SH-SY5Y (cell line): ENCODE data around the gene CRIM1.

Experiments used
- GATA2 ChIP-seq: IDR thresholded peaks from 2 replicates; pipeline ENCODE4 v1.6.1; 2011; ENCODE audit warnings: mild to moderate bottlenecking, low read depth, low read length
- GATA3 ChIP-seq: IDR thresholded peaks from 2 replicates; pipeline ENCODE4 v1.6.1; 2011; ENCODE audit warnings: low read depth, mild to moderate bottlenecking, low read length, moderate library complexity

DNA sequence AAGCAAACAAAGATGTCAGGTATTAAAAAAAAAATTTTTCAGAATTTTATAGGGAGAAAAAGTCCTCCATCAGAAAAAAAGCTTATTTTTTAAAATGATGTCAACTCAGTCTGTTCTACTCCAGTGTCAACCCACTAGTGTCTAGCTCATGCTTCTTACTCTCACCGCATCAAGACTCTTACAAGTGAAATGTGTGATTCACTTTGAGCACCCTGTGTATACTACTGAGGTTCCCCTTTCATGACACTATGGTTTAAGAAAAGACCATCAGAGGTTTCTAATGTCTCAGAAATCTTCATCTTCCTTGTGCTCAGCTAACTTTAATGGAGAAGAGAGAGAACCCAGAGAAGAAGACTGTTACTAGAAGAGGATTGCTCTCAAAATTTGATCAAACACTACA lies 199.0 kb downstream of the CRIM1 start:
- no peak for TF ChIP-seq GATA2
- TF ChIP-seq GATA3 = no peak
